ENCODE data around the gene CSNK2B.

- TF ChIP-seq EZH2 (IDR thresholded peaks at IDR 0.05; ENCODE audit: low read depth) (no peak), CTCF (conservative IDR thresholded peaks at IDR 0.05) (no peak)
These were observed 48.3 kb downstream of the CSNK2B start for GRCh38 chr6:31713991-31714684.
